ENCODE results near the gene SOCS3. TPM values are rescaled to one million over a fixed set of nuclear protein-coding genes. Genes with fewer than 3 reads are reported as not detected.

The SOCS3 gene
- total and polyA plus RNA-seq, 2 donors (not counting 1 experiment from before 2014, with no cell fraction given) = 52.6 to 185 TPM

GRCh38 chr17:78371056-78371455 lies 11.2 kb upstream of the SOCS3 start:
- H3K9ac ChIP-seq (ENCODE audit: insufficient read depth, low read length) = no peak overlapping the region
- H4K20me1 ChIP-seq (ENCODE audit: control insufficient read depth, extremely low read depth, insufficient read depth, low read length) = no peaks in the 10 kb centered on the region
- no peak overlapping the region for H3K27ac ChIP-seq (ENCODE audit: insufficient read depth, low read length)
- TF ChIP-seq CTCF (conservative IDR thresholded peaks at IDR 0.05 in 1 of 2, IDR thresholded peaks at IDR 0.05 in 1 of 2; ENCODE audit: low read depth in 1 of 2, low read length in 2 of 2) (no peak), EZH2 (IDR thresholded peaks at IDR 0.05; ENCODE audit: low read length, missing control alignments) (no peak)
- peaks cover 22% of the 10 kb centered on the region for H3K4me1 ChIP-seq (ENCODE audit: control insufficient read depth, extremely low read depth, insufficient read depth, low read length)
- no peaks in the 10 kb centered on the region for H3K36me3 ChIP-seq (ENCODE audit: control insufficient read depth, insufficient read depth, low read length)
- H2AFZ ChIP-seq (ENCODE audit: low read length) = no peak overlapping the region
- no peaks in the 10 kb centered on the region for H3K9me3 ChIP-seq (ENCODE audit: control insufficient read depth, insufficient read depth, low read depth, low read length)
- no peak for DNase-seq (ENCODE audit: low read depth in 2 of 2)
- no peak overlapping the region for H3K4me3 ChIP-seq (replicated peaks in 1 of 4; ENCODE audit: control extremely low read depth in 1 of 4, insufficient read depth in 1 of 4, low read depth in 3 of 4, low read length in 4 of 4)
- no peaks in the 10 kb centered on the region for H3K79me2 ChIP-seq (ENCODE audit: control insufficient read depth, insufficient read depth, low read length)
- no peaks in the 10 kb centered on the region for H3K27me3 ChIP-seq (ENCODE audit: control insufficient read depth, insufficient read depth, low read length)
- H3K4me2 ChIP-seq (ENCODE audit: extremely low read depth, insufficient read depth, low read length) = no peak overlapping the region

- Histone ChIP-seq H3K4me2 (ENCODE audit: extremely low read depth, insufficient read depth, low read length) (no peak overlapping the region), H4K20me1 (ENCODE audit: control insufficient read depth, extremely low read depth, insufficient read depth, low read length) (no peaks in the 10 kb centered on the region), H3K27me3 (ENCODE audit: control insufficient read depth, insufficient read depth, low read length) (no peaks in the 10 kb centered on the region), H3K79me2 (ENCODE audit: control insufficient read depth, insufficient read depth, low read length) (no peaks in the 10 kb centered on the region), H2AFZ (ENCODE audit: low read length) (no peak overlapping the region), H3K27ac (ENCODE audit: insufficient read depth, low read length) (no peak overlapping the region), H3K4me1 (ENCODE audit: control insufficient read depth, extremely low read depth, insufficient read depth, low read length) (peaks cover 22% of the 10 kb centered on the region), H3K9me3 (ENCODE audit: control insufficient read depth, insufficient read depth, low read depth, low read length) (no peaks in the 10 kb centered on the region), H3K4me3 (replicated peaks in 1 of 4; ENCODE audit: control extremely low read depth in 1 of 4, insufficient read depth in 1 of 4, low read depth in 3 of 4, low read length in 4 of 4) (no peak overlapping the region), H3K36me3 (ENCODE audit: control insufficient read depth, insufficient read depth, low read length) (no peaks in the 10 kb centered on the region), H3K9ac (ENCODE audit: insufficient read depth, low read length) (no peak overlapping the region)
- DNase-seq (ENCODE audit: low read depth in 2 of 2) = no peak
- TF ChIP-seq CTCF (conservative IDR thresholded peaks at IDR 0.05 in 1 of 2, IDR thresholded peaks at IDR 0.05 in 1 of 2; ENCODE audit: low read depth in 1 of 2, low read length in 2 of 2) (no peak), EZH2 (IDR thresholded peaks at IDR 0.05; ENCODE audit: low read length, missing control alignments) (no peak)
Observed at GRCh38 chr17:78369791-78370381, 10.0 kb upstream of the SOCS3 start.

- peaks cover 14% of the 10 kb centered on the region for H3K4me1 ChIP-seq (ENCODE audit: control insufficient read depth, extremely low read depth, insufficient read depth, low read length)
- H3K27ac ChIP-seq (ENCODE audit: insufficient read depth, low read length) = no peak overlapping the region
- H3K36me3 ChIP-seq (ENCODE audit: control insufficient read depth, insufficient read depth, low read length) = no peaks in the 10 kb centered on the region
- H3K9me3 ChIP-seq (ENCODE audit: control insufficient read depth, insufficient read depth, low read depth, low read length) = no peaks in the 10 kb centered on the region
- H3K27me3 ChIP-seq (ENCODE audit: control insufficient read depth, insufficient read depth, low read length) = no peaks in the 10 kb centered on the region
- no peak for DNase-seq (ENCODE audit: low read depth in 2 of 2)
- no peak overlapping the region for H2AFZ ChIP-seq (ENCODE audit: low read length)
- no peak overlapping the region for H3K9ac ChIP-seq (ENCODE audit: insufficient read depth, low read length)
- TF ChIP-seq CTCF (conservative IDR thresholded peaks at IDR 0.05 in 1 of 2, IDR thresholded peaks at IDR 0.05 in 1 of 2; ENCODE audit: low read depth in 1 of 2, low read length in 2 of 2) = no peak
- no peak for TF ChIP-seq EZH2 (IDR thresholded peaks at IDR 0.05; ENCODE audit: low read length, missing control alignments)
- H3K4me3 ChIP-seq (replicated peaks in 1 of 4; ENCODE audit: control extremely low read depth in 1 of 4, insufficient read depth in 1 of 4, low read depth in 3 of 4, low read length in 4 of 4) = no peak overlapping the region
- no peaks in the 10 kb centered on the region for H4K20me1 ChIP-seq (ENCODE audit: control insufficient read depth, extremely low read depth, insufficient read depth, low read length)
- no peaks in the 10 kb centered on the region for H3K79me2 ChIP-seq (ENCODE audit: control insufficient read depth, insufficient read depth, low read length)
- no peak overlapping the region for H3K4me2 ChIP-seq (ENCODE audit: extremely low read depth, insufficient read depth, low read length)
Observed at GRCh38 chr17:78368854-78369495, 9.1 kb upstream of the SOCS3 start.

Data from fibroblast of lung (primary cell).